ENCODE results near the gene LGALS13. TPM values are rescaled to one million over a fixed set of nuclear protein-coding genes. Genes with fewer than 3 reads are reported as not detected.

The LGALS13 gene
- total RNA-seq: not detected in 2 replicates

GRCh38 chr19:39602224-39602623, at the start of gene LGALS13:
Gene LGALS13, plus strand, starts transcription at chr19:39602524. Its CDS starts 45 bp downstream, at chr19:39602569.

GRCh38 chr19:39655613-39656012, 53.3 kb downstream of the LGALS13 start, which contains the start of gene LGALS16:
Gene LGALS16, plus strand, starts transcription at chr19:39655913. Its CDS starts 49 bp downstream, at chr19:39655962.

Other genes starting within 250 kb of the LGALS13 start
- 30.2 and 40.1 TPM in 2 replicates for gene PAF1, start 211.4 kb upstream of the LGALS13 start, total RNA-seq
- 11.7 and 13.2 TPM in 2 replicates for gene MED29, start 211.1 kb upstream of the LGALS13 start, total RNA-seq
- 0.32 TPM in 1 of 2 replicates, not detected in the other for gene ZFP36, start 195.7 kb upstream of the LGALS13 start, total RNA-seq
- 8.4 and 12.7 TPM in 2 replicates for gene PLEKHG2, start 189.9 kb upstream of the LGALS13 start, total RNA-seq
- 92.9 and 226 TPM in 2 replicates for gene RPS16, start 166.6 kb upstream of the LGALS13 start, total RNA-seq
- gene SUPT5H, start 156.9 kb upstream of the LGALS13 start, total RNA-seq: 51.3 and 69.6 TPM in 2 replicates
- gene TIMM50, start 121.7 kb upstream of the LGALS13 start, total RNA-seq: 73.7 and 97.6 TPM in 2 replicates
- 0.15 and 0.65 TPM in 2 replicates for gene DLL3, start 103.6 kb upstream of the LGALS13 start, total RNA-seq
- not detected in 2 replicates for gene SELENOV, start 87.4 kb upstream of the LGALS13 start, total RNA-seq
- gene EID2B, start 69.7 kb upstream of the LGALS13 start, total RNA-seq: 2.3 and 4.4 TPM in 2 replicates
- gene EID2, start 62.4 kb upstream of the LGALS13 start, total RNA-seq: 13.3 and 25.8 TPM in 2 replicates
- gene LGALS16, start 53.4 kb downstream of the LGALS13 start, total RNA-seq: not detected in 2 replicates
- not detected in 2 replicates for gene LGALS14, start 102.0 kb downstream of the LGALS13 start, total RNA-seq
- not detected in 2 replicates for gene CLC, start 135.5 kb downstream of the LGALS13 start, total RNA-seq
- gene LEUTX, start 176.3 kb downstream of the LGALS13 start, total RNA-seq: not detected in 2 replicates
- 5.8 and 8.8 TPM in 2 replicates for gene DYRK1B, start 231.6 kb downstream of the LGALS13 start, total RNA-seq
- gene FBL, start 243.9 kb downstream of the LGALS13 start, total RNA-seq: 280 and 288 TPM in 2 replicates